Right lobe of liver (tissue), 6 donors: ENCODE measurements around the gene SULT1B1. TPM values are rescaled to one million over a fixed set of nuclear protein-coding genes. Genes with fewer than 3 reads are reported as not detected.

Experiments
- ATAC-seq, 4 donors: fragments of 200-7000 bp; cut with Tn5 transposase; one replicate each; pipeline ENCODE4 v1.9.1; 2020; ENCODE audit warnings: mild to moderate bottlenecking in 4 of 4, moderate library complexity in 4 of 4
- DNase-seq, 3 donors: peaks; one replicate each; pipeline ENCODE4 v3.0.0-alpha.2; 2020
- H3K27ac ChIP-seq, 3 donors: fragments of 200-600 bp; one replicate each; pipeline ENCODE4 v1.8.0; 2022
- H3K27me3 ChIP-seq, 2 donors: fragments of 200-600 bp; one replicate each; pipeline ENCODE4 v1.8.0; 2022
- H3K36me3 ChIP-seq, 4 donors: fragments of 200-600 bp; sonication (generic) in 1 of 4; one replicate each; pipeline versions ENCODE4 v1.5.1 to v1.8.0; 2017 to 2022; ENCODE audit warnings: control low read depth in 1 of 4
- H3K4me1 ChIP-seq, 4 donors: fragments of 200-600 bp; sonication (generic) in 1 of 4; one replicate each; pipeline versions ENCODE4 v1.5.1 to v1.8.0; 2017 to 2022; ENCODE audit warnings: control low read depth in 1 of 4
- H3K4me3 ChIP-seq, 3 donors: fragments of 200-600 bp; one replicate each; pipeline ENCODE4 v1.8.0; 2022
- H3K9me3 ChIP-seq, 4 donors: fragments of 200-600 bp; sonication (generic) in 1 of 4; one replicate each; pipeline versions ENCODE4 v1.5.1 to v1.8.0; 2017 to 2022; ENCODE audit warnings: control low read depth in 1 of 4
- POLR2A ChIP-seq: fragments of 450-650 bp; IDR thresholded peaks from one replicate; pipeline ENCODE4 v1.6.1; 2017; ENCODE audit warnings: antibody characterized with exemption, mild to moderate bottlenecking
- WGBS: methylation state at CpG from one replicate; pipeline ENCODE4 v1.1.6; 2018; ENCODE audit warnings: low coverage, low lambda C conversion rate; ENCODE audit not compliant: insufficient coverage; ENCODE audit errors: missing lambda C conversion rate; 5-methylcytosine and 5-hydroxymethylcytosine counted together
- intact Hi-C, 2 donors: fragments of 100-400 bp; cut with DNase I; formaldehyde crosslinking; loops; one replicate each; pipeline versions ENCODE4 v1.11.2 to v1.14.1; 2022
- total RNA-seq, 6 experiments: library from RNA; depleted of rRNA in 2 of 6; stranded (reverse); fragments of >200 nt in 2 of 6; fragmentation: NEBNext Ultra II Directional in 3 of 6; extraction: Animal tissue kit (Norgen Biotek cat#: 25700) in 3 of 6; gene quantifications; one replicate each; pipeline versions ENCODE4 v1.1.0 to v1.2.4, GENCODE V29; 2016 to 2023
- TF ChIP-seq, protein P1 (sequence below), 4 donors: fragments of 200-600 bp in 3 of 4; fragments of 450-650 bp in 1 of 4; IDR thresholded peaks; one replicate each; pipeline versions ENCODE4 v1.5.1 to v1.8.0; 2016 to 2022; ENCODE audit warnings: antibody characterized with exemption in 4 of 4, mild to moderate bottlenecking in 2 of 4
- donor health status: DM: no; HTN: yes; CAD: no.
- donor health status: DM: no; HTN: no; CAD: no.
- donor health status: DM: no; HTN: no; CAD: no.
- donor health status: DM: no; HTN: yes; CAD: no.
- donor health status: DM: no; HTN: yes; CAD: no.

SULT1B1 gene
- total RNA-seq, 6 experiments from 2014 or later: 10.0 to 66.3 (median 31.4) TPM

DNA sequence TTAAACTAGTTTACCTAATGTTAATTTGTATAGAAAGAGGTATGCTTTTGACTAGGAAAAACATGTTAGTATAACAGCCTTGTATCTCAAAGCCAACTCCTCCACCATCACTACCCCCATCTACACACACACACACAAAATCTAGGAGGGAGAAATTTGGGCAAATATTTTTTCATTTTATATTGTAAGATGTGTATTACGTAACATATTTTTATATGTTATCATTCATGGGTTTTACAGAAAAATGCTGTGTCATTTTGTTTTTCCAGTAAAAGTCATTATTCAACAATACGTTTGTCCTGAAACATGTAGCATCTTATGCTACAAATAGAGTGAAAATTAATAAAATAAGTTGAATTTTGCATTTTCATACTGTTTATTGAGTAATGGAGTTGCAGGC lies 3.0 kb downstream of the SULT1B1 start:
- intact Hi-C loops: no loop called here
- Histone ChIP-seq H3K27me3 (no peaks in the 10 kb centered on the region), H3K4me3 (no peak overlapping the region), H3K36me3 (no peaks in the 10 kb centered on the region), H3K27ac (no peak overlapping the region), H3K4me1 (peaks cover 0 to 61% (median 12%) of the 10 kb centered on the region in 4 donors), H3K9me3 (no peaks in the 10 kb centered on the region)
- DNase-seq: no peak
- no peak for ATAC-seq
- no peak for TF ChIP-seq POLR2A
- TF ChIP-seq, protein P1, sequence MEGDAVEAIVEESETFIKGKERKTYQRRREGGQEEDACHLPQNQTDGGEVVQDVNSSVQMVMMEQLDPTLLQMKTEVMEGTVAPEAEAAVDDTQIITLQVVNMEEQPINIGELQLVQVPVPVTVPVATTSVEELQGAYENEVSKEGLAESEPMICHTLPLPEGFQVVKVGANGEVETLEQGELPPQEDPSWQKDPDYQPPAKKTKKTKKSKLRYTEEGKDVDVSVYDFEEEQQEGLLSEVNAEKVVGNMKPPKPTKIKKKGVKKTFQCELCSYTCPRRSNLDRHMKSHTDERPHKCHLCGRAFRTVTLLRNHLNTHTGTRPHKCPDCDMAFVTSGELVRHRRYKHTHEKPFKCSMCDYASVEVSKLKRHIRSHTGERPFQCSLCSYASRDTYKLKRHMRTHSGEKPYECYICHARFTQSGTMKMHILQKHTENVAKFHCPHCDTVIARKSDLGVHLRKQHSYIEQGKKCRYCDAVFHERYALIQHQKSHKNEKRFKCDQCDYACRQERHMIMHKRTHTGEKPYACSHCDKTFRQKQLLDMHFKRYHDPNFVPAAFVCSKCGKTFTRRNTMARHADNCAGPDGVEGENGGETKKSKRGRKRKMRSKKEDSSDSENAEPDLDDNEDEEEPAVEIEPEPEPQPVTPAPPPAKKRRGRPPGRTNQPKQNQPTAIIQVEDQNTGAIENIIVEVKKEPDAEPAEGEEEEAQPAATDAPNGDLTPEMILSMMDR (IDR thresholded peaks at IDR 0.05): no peak
- 67% methylated on average over 2 of the region's 2 CpGs for WGBS

DNA sequence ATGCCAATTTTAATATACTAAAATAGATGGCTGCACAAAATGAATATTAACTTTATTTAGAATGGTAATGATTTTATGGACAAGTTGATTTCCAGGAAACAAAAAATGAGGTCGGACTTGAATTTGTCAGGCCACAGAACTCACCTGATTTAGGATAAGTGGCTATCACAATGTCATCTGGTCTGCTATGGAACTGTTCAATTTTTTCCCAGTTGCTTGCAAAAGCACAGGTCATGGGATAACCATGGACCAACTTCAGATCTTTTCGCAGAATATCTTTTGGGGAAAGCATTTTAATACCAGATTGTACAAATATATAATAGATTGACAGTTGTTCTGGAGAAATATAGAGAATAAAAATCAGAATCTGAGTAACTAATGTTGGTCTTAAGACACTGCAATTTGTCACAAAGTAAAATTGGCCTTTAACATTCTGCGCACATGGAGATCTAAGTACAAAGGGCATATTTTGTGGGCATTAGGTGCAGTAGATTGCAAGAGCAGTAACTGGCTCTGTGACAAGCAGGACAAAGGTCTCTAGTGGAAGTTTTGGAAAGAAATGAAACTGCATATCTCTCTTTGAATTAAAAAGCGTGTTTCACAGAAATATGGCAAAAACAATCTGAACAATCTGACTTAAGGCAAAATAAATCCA lies 5.4 kb downstream of the SULT1B1 start:
- peaks cover 0 to 5% (median 0%) of the 10 kb centered on the region in 4 donors for H3K36me3 ChIP-seq
- WGBS: 27% methylated on average over 4 of the region's 4 CpGs
- ATAC-seq (peak; percentile 73 to 87 (median 79)), DNase-seq (peak in 1 of 3 donors; percentile 82)
- TF ChIP-seq POLR2A: peak; percentile 28
- TF ChIP-seq, protein P1 (IDR thresholded peaks at IDR 0.05): no peak
- H3K27me3 ChIP-seq: no peaks in the 10 kb centered on the region
- H3K27ac ChIP-seq: peak overlapping the region; percentile 28 to 77 (median 63)
- H3K4me3 ChIP-seq: peak overlapping the region in 2 of 3 donors; percentile 2 to 18
- intact Hi-C loops: no loop called here
- peaks cover 0 to 58% (median 11%) of the 10 kb centered on the region in 4 donors for H3K4me1 ChIP-seq
- H3K9me3 ChIP-seq: no peaks in the 10 kb centered on the region

- 38% methylated on average over 1 of the region's 1 CpG for WGBS
- peak overlapping the region in 2 of 3 donors; percentile 63 to 77 for H3K27ac ChIP-seq
- no peak for TF ChIP-seq POLR2A
- TF ChIP-seq, protein P1 (IDR thresholded peaks at IDR 0.05): no peak
- H3K4me3 ChIP-seq: no peak overlapping the region
- ATAC-seq (no peak), DNase-seq (no peak)
- peaks cover 0 to 50% (median 7%) of the 10 kb centered on the region in 4 donors for H3K4me1 ChIP-seq
- H3K9me3 ChIP-seq: no peaks in the 10 kb centered on the region
- no peaks in the 10 kb centered on the region for H3K27me3 ChIP-seq
- peaks cover 0 to 5% (median 0%) of the 10 kb centered on the region in 4 donors for H3K36me3 ChIP-seq
- intact Hi-C loops: no loop called here
Measured at GRCh38 chr4:69753686-69754085, 6.7 kb downstream of the SULT1B1 start.

- Histone ChIP-seq H3K4me1 (peaks cover 0 to 26% (median 4%) of the 10 kb centered on the region in 4 donors), H3K27me3 (no peaks in the 10 kb centered on the region), H3K27ac (no peak overlapping the region), H3K36me3 (peaks cover 0 to 11% (median 0%) of the 10 kb centered on the region in 4 donors), H3K9me3 (no peaks in the 10 kb centered on the region), H3K4me3 (no peak overlapping the region)
- no peak for TF ChIP-seq POLR2A
- intact Hi-C loops: no loop called here
- DNase-seq: no peak
- no peak for ATAC-seq
Measured at GRCh38 chr4:69750346-69750745, 10.1 kb downstream of the SULT1B1 start.

- Histone ChIP-seq H3K4me1 (peaks cover 0 to 24% (median 4%) of the 10 kb centered on the region in 4 donors), H3K27ac (no peak overlapping the region), H3K9me3 (no peaks in the 10 kb centered on the region), H3K36me3 (peaks cover 0 to 11% (median 0%) of the 10 kb centered on the region in 4 donors), H3K4me3 (no peak overlapping the region), H3K27me3 (no peaks in the 10 kb centered on the region)
- intact Hi-C loops: no loop called here
- 54% methylated on average over 2 of the region's 2 CpGs for WGBS
- no peak for TF ChIP-seq POLR2A
- TF ChIP-seq, protein P1 (IDR thresholded peaks at IDR 0.05): no peak
- ATAC-seq (peak; percentile 45 to 82 (median 65)), DNase-seq (no peak)
Measured at GRCh38 chr4:69749771-69750170, 10.6 kb downstream of the SULT1B1 start.
